ENCODE results near the gene FARS2.

FARS2 gene

DNA sequence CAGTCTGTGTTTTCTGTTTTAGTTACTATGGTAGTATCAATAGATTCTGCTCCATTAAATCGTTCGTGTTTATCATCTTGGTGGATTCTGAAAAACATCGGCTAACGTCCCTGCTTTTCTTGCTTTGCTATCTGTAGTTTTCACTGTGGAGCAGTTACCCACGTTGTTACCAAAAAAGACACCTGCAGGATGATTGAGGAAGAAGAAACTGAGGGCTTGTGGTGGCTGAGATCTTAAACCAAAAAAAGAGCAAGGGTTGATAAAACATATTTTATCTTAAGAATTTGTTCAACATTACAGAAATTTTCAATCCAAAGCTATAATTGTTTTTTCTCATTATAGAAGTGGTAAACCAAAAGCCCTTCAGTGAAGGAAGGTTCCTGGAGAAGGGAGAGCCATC, 166.3 kb downstream of the FARS2 start:
- DNase-seq, result no peak

GRCh38 chr6:5433324-5433723, 172.0 kb downstream of the FARS2 start:
- no peak for DNase-seq

- no peak for DNase-seq
These were observed 174.1 kb downstream of the FARS2 start for GRCh38 chr6:5435449-5435848.

DNA sequence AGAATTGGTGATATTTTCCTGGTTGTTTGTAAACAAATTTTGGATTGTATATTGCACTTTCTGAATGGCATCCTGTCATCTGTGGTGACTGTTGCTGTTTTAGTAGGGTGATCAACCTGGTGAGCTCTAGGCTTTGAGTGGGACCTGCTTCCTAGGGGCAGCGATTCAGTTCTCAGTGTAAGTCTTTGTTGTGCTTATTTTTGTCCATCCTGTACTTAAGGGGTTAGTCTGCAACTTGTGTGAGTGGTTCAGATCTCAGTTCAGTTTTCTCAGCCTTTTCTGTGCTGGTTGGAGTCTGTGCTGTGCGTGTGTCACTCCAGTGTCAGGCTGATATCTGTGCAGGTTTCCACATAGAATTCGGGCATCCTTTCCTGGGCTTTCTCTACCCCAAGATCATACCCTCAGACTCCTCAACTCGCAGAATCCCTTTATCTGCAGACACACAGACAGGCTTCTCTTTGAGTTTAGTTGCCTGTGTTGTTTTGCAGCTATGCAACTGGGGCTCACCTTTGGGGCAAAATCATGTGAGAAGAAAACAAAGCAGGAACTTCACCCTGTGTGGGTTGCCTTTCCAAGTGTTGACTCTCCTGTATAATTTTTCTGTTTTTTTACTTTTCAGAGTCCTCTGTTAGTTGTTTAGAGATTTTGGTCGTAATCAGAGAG, 177.7 kb downstream of the FARS2 start:
- DNase-seq, result no peak

- DNase-seq, result no peak
These were observed 178.4 kb downstream of the FARS2 start for GRCh38 chr6:5439749-5440148.

GRCh38 chr6:5442319-5442718, 181.0 kb downstream of the FARS2 start:
- DNase-seq, result no peak

GRCh38 chr6:5442916-5443315, 181.6 kb downstream of the FARS2 start:
- no peak for DNase-seq

DNA sequence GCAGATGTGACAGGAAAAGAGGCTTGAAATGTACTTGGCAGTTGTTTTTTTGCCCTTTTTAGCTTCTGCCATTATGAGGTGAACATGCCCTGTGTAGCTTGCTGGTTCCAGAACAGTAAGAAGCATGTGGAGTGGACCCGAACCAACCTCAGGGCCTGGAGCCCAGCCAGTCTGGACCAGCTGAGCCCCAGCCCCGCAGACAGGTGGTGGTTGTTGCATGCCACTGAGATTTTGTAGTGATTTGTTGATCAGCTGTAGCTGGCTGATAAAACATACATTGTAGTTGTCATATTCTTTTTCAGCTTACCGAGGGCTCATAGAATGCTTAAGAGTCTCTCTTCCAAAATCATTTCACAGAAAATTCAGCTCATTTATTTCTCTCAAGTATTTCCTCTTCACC, 182.2 kb downstream of the FARS2 start:
- no peak for DNase-seq

- no peak for DNase-seq
These were observed 185.2 kb downstream of the FARS2 start for GRCh38 chr6:5446362-5447075.

- no peak for DNase-seq
These were observed 186.6 kb downstream of the FARS2 start for GRCh38 chr6:5447921-5448320.

DNA sequence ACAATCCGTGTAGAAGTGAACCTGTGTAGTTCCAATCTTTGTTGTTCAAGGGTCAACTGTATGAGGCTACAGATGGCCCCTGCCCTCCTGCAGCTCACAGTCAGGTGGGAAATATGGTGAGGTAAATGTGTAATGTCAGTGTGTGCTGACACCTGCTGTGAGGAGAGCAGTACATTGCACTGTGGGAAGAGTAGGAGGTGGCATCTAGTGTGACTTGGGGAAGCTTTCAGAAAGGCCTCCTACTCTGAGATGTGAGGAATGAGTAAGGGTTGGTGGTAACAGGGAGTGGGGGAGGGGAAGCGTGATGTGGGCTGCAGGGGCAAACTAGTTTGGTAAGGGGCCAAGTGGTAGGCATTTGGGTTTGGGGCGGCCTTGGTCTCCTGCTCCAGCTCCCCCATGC, 188.8 kb downstream of the FARS2 start:
- no peak for DNase-seq

- no peak for DNase-seq
These were observed 192.2 kb downstream of the FARS2 start for GRCh38 chr6:5453546-5453945.

GRCh38 chr6:5455142-5455541, 193.8 kb downstream of the FARS2 start:
- DNase-seq, result no peak

DNA sequence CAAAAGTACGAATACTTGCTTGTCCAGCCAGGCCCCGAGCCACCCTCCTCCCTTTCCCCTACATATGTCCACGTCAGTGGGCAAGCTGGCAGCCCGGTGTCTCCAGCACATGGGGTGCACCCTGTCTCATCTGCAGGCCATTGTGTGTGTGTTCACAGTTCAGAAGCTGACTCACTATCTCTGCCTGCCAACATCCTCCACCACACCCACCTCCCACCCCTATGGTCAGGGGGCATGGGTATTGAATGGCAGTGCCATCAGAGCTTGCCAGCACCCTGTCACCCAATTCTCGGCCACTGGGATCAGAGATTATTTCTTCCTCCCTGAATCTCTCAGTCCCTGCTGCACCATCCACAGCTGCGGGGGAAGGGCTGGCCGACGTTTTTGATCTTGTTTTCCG, 195.7 kb downstream of the FARS2 start:
- no peak for DNase-seq

DNA sequence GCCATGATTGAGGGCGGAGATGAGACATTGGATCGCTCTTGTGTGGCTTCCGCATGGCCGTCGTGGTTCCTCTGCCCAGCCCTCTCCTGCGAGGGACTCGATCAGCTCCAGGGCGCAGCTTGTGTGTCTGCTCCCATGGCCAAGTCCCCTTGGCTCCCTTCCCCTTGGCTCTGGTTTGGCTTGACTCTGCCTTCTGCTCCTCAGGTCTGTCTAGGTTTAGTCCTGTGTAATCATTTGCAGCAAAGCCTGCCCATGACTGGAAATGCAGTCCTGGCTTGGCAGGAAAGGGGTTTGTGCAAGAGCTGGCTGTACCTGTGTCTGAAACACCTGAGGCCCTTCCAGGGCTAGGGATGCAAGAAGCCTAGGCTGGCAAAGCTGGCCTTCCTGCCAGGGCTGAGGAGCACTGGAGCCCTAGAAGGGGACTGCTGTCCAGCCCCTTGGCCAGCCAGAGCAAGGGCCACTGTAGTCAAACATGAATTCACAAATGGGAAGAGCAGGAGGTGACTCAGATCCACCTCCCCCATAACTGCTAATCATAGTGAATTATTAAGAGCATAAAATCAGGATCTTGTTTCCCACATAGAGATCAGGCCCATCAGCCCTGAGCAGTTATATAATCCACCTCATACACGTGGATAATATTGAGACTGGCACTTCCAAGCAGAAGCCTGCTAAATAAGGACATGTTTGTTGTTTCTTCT, 196.8 kb downstream of the FARS2 start:
- DNase-seq, result no peak

DNA sequence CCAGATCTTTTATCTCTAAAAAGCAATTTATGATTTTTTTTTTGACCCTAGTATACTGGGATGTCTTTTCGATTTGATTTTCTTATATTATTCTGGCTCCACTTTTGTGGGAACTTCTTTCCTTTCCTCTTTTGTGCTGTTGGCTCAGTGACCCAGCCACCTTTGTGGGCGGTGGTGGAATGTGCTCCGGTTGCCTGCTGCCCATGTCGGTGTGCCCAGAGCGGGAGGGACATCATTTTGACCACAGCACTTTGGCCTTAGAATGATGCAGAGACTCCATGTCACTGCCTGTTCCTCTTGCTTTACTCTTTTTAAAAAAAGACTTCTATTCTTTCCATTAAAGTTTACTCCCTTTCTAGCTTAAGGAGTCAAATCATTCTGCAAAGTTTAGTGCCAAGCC, 198.0 kb downstream of the FARS2 start:
- no peak for DNase-seq

DNA sequence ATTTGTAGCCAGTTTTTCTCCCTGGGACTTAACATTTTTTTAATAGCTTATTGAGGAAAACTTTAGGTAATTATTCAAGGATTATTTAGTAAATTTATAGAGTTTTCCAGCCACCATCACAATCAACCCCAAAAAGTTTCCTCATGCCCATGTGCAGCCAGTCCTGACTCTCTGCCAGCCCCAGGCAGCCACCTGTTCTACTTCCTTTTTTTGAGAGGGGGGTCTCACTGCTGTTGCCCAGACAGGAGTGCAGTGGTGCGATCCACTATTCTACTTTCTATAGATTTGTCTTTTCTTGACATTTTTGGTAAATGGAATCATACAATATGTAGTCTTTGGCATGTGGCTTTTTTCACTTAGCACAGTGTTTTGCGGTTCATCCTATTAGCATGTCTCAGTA, 200.1 kb downstream of the FARS2 start:
- no peak for DNase-seq

DNA sequence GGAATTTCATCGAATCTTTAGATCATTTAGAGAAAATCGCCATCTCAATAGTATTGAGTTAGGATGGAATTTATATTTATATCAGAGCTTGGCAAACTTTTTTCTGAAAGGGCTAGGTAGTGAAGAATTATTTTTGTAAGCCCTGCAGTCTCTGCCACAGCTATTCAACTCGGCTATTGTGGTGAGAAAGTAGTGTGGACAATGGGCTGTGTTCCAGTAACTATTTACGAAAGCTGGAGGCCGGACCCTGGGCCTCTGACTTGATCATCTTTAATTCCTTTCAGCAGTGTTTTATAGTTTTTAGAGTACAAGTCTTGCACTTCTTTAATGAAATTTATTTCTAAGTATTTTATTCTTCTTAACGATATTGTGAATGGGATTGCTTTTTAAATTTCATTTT, 201.5 kb downstream of the FARS2 start:
- no peak for DNase-seq

DNA sequence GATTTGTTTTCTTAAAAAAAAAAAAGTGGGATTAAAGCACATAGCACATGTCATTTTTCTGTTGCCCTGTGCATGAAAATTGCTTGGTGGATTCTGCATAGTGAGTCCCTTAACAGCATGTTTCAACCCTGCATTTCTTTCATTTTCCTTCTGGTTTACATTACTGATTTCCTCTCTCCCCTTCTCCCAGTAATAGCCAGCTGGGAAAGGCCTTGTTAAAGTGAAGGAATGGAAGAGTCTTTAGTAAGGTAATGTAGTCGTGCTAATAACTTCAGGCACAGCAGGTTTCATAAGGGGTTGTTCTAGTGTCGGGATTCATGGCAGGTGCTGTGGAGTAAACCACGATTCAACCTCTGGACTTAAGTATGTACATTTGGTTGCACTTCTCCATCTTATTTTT, 202.4 kb downstream of the FARS2 start:
- DNase-seq, result no peak

- no peak for DNase-seq
These were observed 203.0 kb downstream of the FARS2 start for GRCh38 chr6:5464099-5464885.

- DNase-seq, result no peak
These were observed 205.2 kb downstream of the FARS2 start for GRCh38 chr6:5466281-5467136.

DNA sequence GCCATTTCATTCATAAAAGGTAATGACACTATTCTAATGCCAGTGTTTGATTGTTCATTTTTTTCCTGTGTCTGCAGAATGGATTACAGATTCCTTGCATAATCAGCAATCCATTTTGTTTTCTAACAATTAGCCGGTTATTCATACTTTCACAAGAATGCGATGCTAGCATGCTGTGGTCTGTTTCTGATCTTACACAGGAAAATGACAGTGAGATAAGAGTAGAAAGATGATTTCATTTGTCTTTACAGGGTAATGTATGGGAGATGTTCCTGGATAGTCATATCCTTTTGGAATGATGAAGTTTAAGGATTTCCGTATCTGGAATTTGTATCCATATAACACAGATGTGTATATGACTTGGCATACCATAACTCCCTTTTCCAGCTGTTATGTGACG, 207.3 kb downstream of the FARS2 start:
- no peak for DNase-seq
